ENCODE data around the gene OSBPL5.

OSBPL5 gene

GRCh38 chr11:3133261-3134217 is 31.6 kb downstream of the OSBPL5 start:
- DNase-seq = no peak

- no peak for DNase-seq
These were observed 32.3 kb downstream of the OSBPL5 start for GRCh38 chr11:3132831-3133260.

GRCh38 chr11:3132271-3132781 is 32.8 kb downstream of the OSBPL5 start:
- no peak for DNase-seq

DNA sequence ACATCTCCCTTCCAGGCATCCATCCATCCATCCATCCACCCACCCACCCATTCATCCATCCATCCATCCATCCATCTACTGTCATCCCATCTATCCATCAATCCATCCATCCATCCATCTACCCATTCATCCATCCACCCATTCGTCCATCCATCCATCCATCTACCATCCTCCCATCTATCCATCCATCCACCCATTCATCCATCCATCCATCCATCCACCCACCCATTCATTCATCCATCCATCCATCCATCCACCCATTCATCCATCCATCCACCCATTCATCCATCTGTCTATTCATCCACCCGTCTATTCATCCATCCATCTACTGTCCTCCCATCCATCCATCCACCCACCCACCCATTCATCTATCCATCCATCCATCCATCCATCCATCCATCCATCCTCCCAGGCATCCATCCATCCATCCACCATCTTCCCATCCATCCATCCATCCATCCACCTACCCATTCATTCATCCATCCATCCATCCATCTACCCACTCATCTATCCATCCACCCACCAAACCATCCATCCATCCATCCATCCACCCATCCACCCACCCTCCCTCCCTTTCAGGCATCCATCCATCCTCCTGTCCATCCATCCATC is 33.7 kb downstream of the OSBPL5 start:
- DNase-seq = no peak

DNA sequence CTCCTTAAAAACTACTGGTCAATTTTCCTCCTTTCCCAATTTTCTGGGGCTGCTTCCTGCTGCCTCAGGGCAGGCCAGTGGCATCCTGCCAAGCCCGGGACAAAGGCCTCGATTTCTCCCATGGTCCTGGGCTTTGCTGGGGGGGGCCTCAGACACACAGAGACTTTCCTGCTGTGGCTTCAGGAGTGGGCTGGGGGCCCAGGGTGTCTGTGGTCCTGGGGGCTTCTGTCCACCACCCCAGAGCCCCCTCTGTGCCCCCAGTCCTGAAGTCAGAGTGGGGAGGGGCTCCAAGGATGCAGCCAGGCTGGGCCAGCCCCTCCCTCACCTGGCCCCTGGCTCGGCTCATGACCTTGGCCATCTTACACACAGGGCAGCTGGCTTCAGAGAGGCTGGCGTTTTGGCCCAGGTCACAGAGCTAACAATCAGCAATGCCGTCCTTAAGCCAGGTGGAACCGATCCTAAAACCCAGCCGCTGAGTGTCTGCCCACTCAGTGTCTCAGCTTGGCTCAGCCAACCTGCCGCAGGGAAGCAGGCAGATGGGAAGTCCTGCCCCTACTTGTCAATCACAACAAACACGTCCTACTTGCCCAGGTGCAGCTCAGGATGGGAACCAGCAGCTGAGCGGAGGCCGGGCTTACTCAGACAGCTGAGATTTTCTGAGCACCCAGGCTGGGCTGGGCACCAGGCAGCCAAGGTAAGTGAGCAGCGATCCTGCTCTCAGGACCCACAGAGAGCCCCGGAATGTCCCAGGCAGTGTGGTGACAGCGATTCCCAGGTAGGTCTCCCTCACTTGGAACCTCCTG is 34.6 kb downstream of the OSBPL5 start:
- DNase-seq = no peak

DNA sequence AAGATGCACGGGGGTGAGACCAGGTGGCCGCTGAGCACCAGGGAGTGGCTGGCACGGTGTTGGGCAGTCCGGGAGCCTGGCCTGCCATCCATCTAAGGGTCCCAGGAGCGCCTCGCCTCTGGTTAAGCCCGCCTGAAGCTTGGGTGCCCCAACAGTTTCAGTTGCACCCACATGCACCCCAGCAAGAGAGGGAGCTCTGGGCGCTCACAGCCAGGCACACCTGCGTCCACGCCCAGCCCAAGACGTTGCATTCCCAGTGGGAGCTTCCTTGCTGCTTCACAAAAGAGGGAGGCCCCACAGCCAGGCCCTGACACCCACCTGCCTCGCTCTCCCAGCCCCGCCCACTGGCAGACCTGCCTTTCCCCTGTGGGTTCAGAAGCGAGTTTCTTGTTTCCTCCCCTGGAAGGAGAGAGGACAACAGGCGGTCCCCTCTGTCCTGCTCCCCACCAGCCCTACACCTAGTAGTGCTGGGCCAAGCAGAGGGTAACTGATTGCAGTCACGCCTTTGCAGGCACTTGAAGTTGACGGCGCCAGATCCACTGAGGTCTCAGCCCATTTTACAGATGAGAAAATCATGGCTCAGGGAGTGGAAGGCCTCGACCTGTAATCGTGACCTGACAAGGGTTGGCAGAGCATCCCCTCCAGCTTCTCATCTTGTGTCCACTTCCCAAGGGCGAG is 35.4 kb downstream of the OSBPL5 start:
- DNase-seq = no peak

- DNase-seq = no peak
These were observed 35.9 kb downstream of the OSBPL5 start for GRCh38 chr11:3129181-3129590.

DNA sequence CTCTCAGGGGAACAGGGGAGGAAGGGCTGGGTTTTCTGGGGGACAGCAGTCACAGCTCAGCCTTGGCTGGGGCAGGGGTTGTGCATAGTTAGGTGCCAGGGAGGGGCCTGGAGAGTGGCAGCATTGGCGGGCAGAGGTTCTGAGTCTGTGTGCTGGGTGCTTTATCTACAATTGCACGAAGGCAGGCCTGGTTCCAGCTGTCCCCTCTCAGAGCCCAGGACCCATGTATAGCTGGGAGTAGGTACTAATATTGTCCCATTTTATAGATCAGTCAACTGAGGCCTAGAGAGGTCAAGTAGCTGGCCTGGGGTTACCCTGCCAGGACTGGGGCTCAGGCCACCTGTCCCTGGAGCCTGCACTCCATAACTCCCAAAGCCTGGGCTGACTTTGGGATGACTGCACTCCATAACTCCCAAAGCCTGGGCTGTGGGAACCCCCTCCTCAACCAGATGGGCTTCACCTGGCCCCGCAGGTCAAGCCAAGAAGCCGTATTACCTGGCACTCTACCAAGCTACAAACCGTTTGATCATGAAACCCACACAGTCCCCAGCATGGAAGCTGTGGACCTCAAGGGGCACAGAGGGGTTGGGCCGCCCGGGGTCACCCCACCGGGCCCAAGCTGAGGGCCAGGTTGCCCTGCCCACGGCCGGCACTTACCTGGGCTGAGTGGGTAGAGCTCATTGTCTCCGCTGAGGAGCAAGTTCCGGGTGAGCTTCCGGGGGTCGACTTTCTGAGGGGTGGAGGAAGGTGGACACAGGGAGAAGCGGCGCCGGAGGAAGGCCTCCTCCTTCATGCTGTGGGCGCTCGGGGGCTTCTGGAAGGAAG is 36.5 kb downstream of the OSBPL5 start:
- DNase-seq = no peak

- no peak for DNase-seq
These were observed 37.3 kb downstream of the OSBPL5 start for GRCh38 chr11:3127706-3128355.

- DNase-seq = no peak
These were observed 38.0 kb downstream of the OSBPL5 start for GRCh38 chr11:3126901-3127691.

GRCh38 chr11:3126207-3126865 is 38.8 kb downstream of the OSBPL5 start:
- no peak for DNase-seq

DNA sequence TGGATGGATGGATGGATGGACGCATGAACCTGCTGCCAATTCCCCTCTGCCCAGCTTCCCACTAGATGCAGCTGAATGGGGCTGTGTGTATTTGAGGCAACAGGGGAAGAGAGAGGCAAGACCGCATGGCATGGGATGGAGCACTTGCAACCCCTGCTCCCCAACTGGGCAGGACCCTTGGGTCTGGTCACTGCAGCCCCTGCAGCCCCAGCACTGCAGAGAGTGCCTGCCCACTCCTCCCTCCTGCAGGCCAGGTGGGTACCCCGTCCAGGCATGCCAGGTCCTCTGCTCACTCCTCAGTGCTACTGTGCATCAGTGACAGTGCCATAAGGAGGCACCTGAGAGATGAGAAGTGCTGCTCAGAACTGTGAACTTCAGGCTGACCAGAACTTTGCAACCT is 40.3 kb downstream of the OSBPL5 start:
- no peak for DNase-seq

DNA sequence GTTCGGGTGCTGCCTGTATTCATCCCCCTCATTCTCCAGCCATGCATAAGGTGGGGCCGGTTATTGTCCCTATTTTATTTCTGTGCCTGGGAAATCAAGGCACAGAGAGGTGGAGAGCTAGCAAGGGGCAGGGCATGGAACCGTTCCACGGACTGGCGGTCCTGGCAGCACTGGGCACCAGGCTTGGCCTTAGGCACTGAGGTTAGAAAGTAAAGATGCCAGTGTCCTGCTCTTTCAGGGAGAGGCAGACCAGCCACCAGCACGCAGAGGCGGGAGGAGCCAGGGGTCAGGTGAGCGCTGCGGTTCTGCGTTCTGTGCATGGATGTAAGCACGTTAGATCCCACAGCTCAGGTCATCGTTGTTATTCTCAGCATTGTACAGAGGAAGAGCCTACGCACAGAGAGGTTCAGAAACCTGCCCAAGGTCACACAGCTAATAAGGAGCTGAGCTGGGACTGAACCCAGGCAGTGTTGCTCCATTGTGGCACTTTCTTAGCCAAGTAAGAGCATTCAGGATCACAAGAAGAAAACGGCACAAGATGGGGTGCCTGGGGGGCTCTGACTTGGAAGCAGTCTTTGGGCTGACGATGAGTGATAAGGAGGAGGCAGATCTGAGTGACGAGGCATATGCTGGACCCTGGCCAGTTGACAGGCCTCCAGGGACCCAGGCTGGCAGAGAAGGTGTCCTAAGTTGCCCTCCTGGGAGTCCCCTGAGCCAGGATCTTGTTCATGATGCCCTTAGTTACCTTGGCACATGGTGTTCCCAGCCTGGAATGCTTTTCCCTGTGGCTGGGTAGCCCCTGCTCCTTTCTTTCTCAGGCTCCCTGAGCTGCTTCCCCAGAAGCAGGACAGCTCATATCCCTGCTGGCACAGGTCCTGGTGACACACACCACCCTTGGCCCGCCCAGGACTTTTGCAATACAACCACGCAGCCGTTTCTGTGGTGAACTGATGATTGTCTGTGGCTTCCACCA is 41.1 kb downstream of the OSBPL5 start:
- no peak for DNase-seq

DNA sequence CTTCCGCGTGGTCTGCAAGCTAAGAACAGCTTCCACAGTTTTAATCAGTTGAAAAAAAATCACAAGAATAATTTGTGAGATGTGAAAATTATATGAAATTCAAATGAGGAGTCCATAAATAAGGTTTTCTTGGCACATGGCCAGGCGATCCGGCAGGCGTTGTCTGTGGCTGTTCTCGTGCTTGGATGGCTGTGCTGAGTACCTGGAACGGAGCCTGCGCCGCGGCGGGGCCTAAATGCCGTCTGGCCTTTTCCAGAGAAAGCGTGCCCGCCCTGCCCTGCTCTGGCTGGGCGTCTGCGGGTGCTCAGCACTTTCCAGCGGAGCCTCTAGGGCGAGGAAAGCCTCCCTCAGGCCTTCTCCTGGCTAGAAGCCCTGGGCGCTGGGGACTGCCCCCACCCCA is 41.8 kb downstream of the OSBPL5 start:
- DNase-seq = no peak

DNA sequence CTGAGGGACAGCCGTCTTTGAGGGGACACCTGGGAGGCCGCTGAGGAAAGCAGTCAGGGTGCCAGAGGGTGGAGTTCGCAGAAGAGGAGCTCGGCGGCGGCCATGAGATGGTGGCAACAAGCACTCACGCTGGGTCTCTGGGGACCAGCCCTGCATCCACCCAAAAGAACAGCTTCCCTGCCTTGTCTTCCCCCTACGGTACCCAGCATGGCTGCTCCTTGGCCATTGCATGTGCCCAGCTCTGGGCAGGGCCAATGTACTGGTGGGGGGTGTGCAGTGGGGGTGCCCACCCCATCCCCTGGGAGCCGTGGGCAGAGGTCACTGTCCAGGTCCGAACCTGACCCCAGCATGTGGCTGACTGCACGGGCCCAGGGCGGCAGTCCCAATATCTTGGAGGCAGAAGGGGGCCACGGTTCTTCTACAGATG is 42.3 kb downstream of the OSBPL5 start:
- DNase-seq = no peak

DNA sequence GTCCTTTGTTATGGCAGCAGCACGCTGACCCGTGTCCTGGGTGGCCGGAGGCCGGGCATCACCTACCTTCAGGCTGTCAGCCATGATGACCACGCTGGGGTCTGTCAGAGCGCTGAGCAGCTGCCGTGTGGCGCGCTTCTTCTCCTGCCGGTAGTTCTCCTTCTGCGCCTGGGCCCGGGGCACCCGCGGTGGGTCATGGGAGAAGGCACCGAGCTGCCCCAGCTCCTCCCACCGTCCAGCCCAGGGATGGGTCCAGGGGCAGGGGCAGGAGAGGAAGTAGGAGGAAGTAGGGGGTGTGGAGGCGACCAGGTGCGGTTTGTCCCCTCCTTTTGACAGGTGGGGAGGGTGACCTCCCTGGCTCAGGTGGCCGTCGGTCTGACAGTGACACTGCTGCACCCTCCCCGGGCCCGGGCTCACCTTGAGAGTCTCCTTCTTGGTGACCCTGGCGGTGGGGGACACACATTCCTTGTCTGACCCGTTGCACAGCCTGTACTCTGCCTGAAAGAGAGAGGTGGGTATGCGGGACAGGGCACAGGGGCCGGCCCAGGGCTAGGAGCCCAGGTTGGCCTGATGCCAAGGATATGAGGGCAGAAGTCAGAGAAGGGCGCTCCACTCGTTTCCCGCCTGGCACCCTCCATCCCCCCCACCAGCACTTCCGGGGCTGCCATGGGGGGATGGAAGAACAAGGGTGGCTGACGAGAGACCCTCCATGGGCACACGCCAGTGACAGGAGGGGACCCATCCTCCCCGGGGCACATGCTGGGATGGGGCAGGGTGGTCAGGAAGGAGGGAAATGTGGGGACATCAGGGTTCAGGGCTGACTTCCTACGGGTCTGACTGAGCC is 43.0 kb downstream of the OSBPL5 start:
- no peak for DNase-seq

DNA sequence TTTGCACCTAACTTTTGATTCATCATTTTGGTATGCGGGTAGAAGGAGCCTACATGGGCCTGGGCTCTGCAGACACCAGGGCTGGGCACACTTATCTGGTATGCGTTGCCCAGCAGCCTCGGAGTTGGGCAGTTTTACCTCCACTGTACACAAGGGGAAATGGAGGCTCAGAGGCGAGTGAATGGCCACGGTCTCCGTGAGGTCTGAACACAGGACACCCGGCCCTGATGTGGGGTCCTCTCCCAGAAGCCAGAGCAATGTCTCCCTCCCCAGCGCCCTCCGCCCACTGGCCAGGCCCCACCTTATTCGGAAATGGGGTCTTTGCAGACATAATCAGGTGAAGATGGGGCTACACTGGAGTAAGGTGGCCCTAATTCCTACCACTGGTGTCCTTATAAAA is 43.7 kb downstream of the OSBPL5 start:
- no peak for DNase-seq

All from NCI-H1930 (cell line).